Measurements from ENCODE around the gene LRCH4. TPM values are rescaled to one million over a fixed set of nuclear protein-coding genes. Genes with fewer than 3 reads are reported as not detected.
A peak's percentile ranks its signal among the peaks of the same experiment; 100 is the strongest.

LRCH4 gene
- total RNA-seq, 2 experiments from 2014 or later, result 313 to 317 TPM

- TF ChIP-seq CTCF (IDR thresholded peaks at IDR 0.05), result no peak
- no peaks in the 10 kb centered on the region for H3K9me3 Mint-ChIP-seq
- peak within 1 kb of the TSS; percentile 94 for H3K4me3 Mint-ChIP-seq
Measured at GRCh38 chr7:100611983-100612729, 26.2 kb upstream of the LRCH4 start, which contains the start of gene MOSPD3. TSS of gene MOSPD3 (plus strand) at chr7:100612540. CDS start at chr7:100612792, 252 bp downstream.

GRCh38 chr7:100609958-100610357 lies 24.0 kb upstream of the LRCH4 start:
- no peaks in the 10 kb centered on the region for H3K9me3 Mint-ChIP-seq
- H3K9me3 ChIP-seq (ENCODE audit: control insufficient read depth in 1 of 2, insufficient read depth in 1 of 2, low read length in 2 of 2), result no peaks in the 10 kb centered on the region
- DNase-seq (no peak), ATAC-seq (ENCODE audit: poor library complexity) (no peak)
- peak overlapping the region; percentile 81 for H3K4me3 Mint-ChIP-seq
- H3K27ac Mint-ChIP-seq, result peak overlapping the region; percentile 97
- TF ChIP-seq CTCF (IDR thresholded peaks at IDR 0.05), result no peak
- peaks cover 5% of the 10 kb centered on the region for H3K36me3 Mint-ChIP-seq (ENCODE audit: low read depth)
- intact Hi-C loops (cut with DNase I, micrococcal nuclease), result loop anchor here in 1 of 2 experiments (5.0 kb wide), 1 partner anchor 82 kb away; the partner anchor contains the start of gene GIGYF1
- POLR2A ChIA-PET, result no interaction called here
- H3K4me3 ChIP-seq (ENCODE audit: low read length), result no peak overlapping the region
- peaks cover 38% of the 10 kb centered on the region for H3K4me1 Mint-ChIP-seq (ENCODE audit: low read depth)
- H3K4me1 ChIP-seq (ENCODE audit: insufficient read depth, low read length), result peaks cover 37% of the 10 kb centered on the region
- H3K27me3 Mint-ChIP-seq, result no peaks in the 10 kb centered on the region
- no peak overlapping the region for H3K27ac ChIP-seq (ENCODE audit: low read depth in 1 of 2, low read length in 2 of 2)
- H3K36me3 ChIP-seq (ENCODE audit: insufficient read depth, low read length), result peaks cover 2% of the 10 kb centered on the region
- H3K27me3 ChIP-seq (ENCODE audit: control insufficient read depth in 1 of 2, insufficient read depth in 2 of 2, low read length in 2 of 2), result no peaks in the 10 kb centered on the region
- CTCF ChIA-PET, result interaction anchor here (1.0 kb wide), 1 partner anchor 102 kb away, joined by 3 read pairs; no protein-coding TSS in a partner anchor

More at GRCh38 chr7:100611983-100612729, 26.2 kb upstream of the LRCH4 start, which contains the start of gene MOSPD3:
- Mint-ChIP-seq H3K27me3 (no peaks in the 10 kb centered on the region), H3K4me1 (ENCODE audit: low read depth) (peaks cover 31% of the 10 kb centered on the region), H3K27ac (peak within 1 kb of the TSS; percentile 97), H3K36me3 (ENCODE audit: low read depth) (peaks cover 5% of the 10 kb centered on the region)
- Histone ChIP-seq H3K4me3 (ENCODE audit: low read length) (peak within 1 kb of the TSS; percentile 62), H3K9me3 (ENCODE audit: control insufficient read depth in 1 of 2, insufficient read depth in 1 of 2, low read length in 2 of 2) (no peaks in the 10 kb centered on the region), H3K27me3 (ENCODE audit: control insufficient read depth in 1 of 2, insufficient read depth in 2 of 2, low read length in 2 of 2) (no peaks in the 10 kb centered on the region), H3K36me3 (ENCODE audit: insufficient read depth, low read length) (peaks cover 8% of the 10 kb centered on the region), H3K4me1 (ENCODE audit: insufficient read depth, low read length) (peaks cover 27% of the 10 kb centered on the region), H3K27ac (ENCODE audit: low read depth in 1 of 2, low read length in 2 of 2) (peak within 1 kb of the TSS; percentile 78 to 92)
- intact Hi-C loops (cut with DNase I, micrococcal nuclease), result loop anchor here (1.0 to 5.0 kb wide), 5 partner anchors 15 to 80 kb away; partner anchors contain the start of genes FBXO24 (in 1 of the 2), GIGYF1 (in 1 of the 2), GNB2 (in 1 of the 2) and LRCH4 (in 1 of the 2)
- ChIA-PET POLR2A (interaction anchor here (0.5 to 3.3 kb wide), 36 partner anchors 8 to 1174 kb away, joined by 3 to 113 read pairs (median 5); partner anchors contain the start of genes ACTL6B, AGFG2, CPSF4 and FBXO24), CTCF (interaction anchor here (1.3 to 3.5 kb wide), 8 partner anchors 15 to 93 kb away, joined by 3 to 22 read pairs (median 9); partner anchors contain the start of genes FBXO24, LRCH4 and POP7)
- peak; percentile 95 to 99 (median 98) for DNase-seq
- peak; percentile 87 for ATAC-seq (ENCODE audit: poor library complexity)

GRCh38 chr7:100607111-100607510 lies 21.2 kb upstream of the LRCH4 start:
- CTCF ChIA-PET, result interaction anchor here (0.7 kb wide), 1 partner anchor 112 kb away, joined by 3 read pairs; no protein-coding TSS in a partner anchor
- Histone ChIP-seq H3K36me3 (ENCODE audit: insufficient read depth, low read length) (no peaks in the 10 kb centered on the region), H3K4me1 (ENCODE audit: insufficient read depth, low read length) (peaks cover 33% of the 10 kb centered on the region), H3K27me3 (ENCODE audit: control insufficient read depth in 1 of 2, insufficient read depth in 2 of 2, low read length in 2 of 2) (no peaks in the 10 kb centered on the region), H3K9me3 (ENCODE audit: control insufficient read depth in 1 of 2, insufficient read depth in 1 of 2, low read length in 2 of 2) (no peaks in the 10 kb centered on the region), H3K4me3 (ENCODE audit: low read length) (no peak overlapping the region), H3K27ac (ENCODE audit: low read depth in 1 of 2, low read length in 2 of 2) (no peak overlapping the region)
- intact Hi-C loops (cut with DNase I, micrococcal nuclease), result no loop called here
- POLR2A ChIA-PET, result interaction anchor here (0.6 to 5.2 kb wide), 3 partner anchors 22 to 99 kb away, joined by 3 to 48 read pairs (median 8); partner anchors contain the start of genes FBXO24, LRCH4 and POP7
- H3K4me1 Mint-ChIP-seq (ENCODE audit: low read depth), result peaks cover 32% of the 10 kb centered on the region
- H3K9me3 Mint-ChIP-seq, result no peaks in the 10 kb centered on the region
- TF ChIP-seq CTCF (IDR thresholded peaks at IDR 0.05), result no peak
- no peak overlapping the region for H3K27ac Mint-ChIP-seq
- ATAC-seq (ENCODE audit: poor library complexity) (no peak), DNase-seq (no peak)
- no peaks in the 10 kb centered on the region for H3K36me3 Mint-ChIP-seq (ENCODE audit: low read depth)
- H3K4me3 Mint-ChIP-seq, result peak overlapping the region; percentile 74
- no peaks in the 10 kb centered on the region for H3K27me3 Mint-ChIP-seq
